Measurements from ENCODE around the gene IPO4. TPM values are rescaled to one million over a fixed set of nuclear protein-coding genes. Genes with fewer than 3 reads are reported as not detected.

The IPO4 gene
- total RNA-seq, 1 experiment from 2014 or later: 116 TPM

DNA sequence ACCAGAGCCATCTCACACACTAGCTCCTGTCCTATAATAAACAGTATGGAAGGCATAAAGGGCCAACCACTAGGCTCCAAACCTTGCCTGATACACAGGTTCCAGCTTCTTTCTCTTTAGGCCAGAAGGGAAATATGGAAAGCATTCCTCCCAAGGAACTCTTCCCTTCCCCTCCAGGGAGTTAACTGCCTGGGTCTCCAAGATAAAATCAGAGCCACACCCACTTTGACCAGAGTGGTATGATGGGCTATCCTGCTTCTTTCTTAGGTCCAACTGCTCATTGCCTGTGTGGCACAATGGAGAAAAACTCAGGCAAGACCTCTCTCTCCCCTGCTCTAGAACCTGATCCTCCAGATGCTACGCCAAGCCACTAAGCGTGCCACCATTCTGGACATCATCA is 19.0 kb upstream of the IPO4 start:
- Histone ChIP-seq H4K20me1 (ENCODE audit: control insufficient read depth, insufficient read depth, insufficient read length) (no peaks in the 10 kb centered on the region), H2BK120ac (ENCODE audit: low read depth, low read length, poor library complexity, severe bottlenecking) (no peak overlapping the region), H2BK5ac (ENCODE audit: insufficient read length, low read length) (no peak overlapping the region), H3K18ac (ENCODE audit: insufficient read length, low read depth, low read length) (no peak overlapping the region), H3K27ac (ENCODE audit: insufficient read length, low read depth, low read length) (no peak overlapping the region), H3K79me2 (ENCODE audit: insufficient read depth, low read length) (no peaks in the 10 kb centered on the region), H2BK15ac (ENCODE audit: low read depth, low read length) (no peak overlapping the region), H2BK12ac (ENCODE audit: insufficient read length, low read depth, low read length) (no peak overlapping the region), H3K23ac (ENCODE audit: insufficient read length, low read depth, low read length) (no peak overlapping the region), H3T11ph (ENCODE audit: low read length) (no peak overlapping the region), H3K9me3 (ENCODE audit: control insufficient read depth, low read depth, low read length) (no peaks in the 10 kb centered on the region), H3K23me2 (ENCODE audit: insufficient read length, low read depth, low read length, poor library complexity, severe bottlenecking) (no peaks in the 10 kb centered on the region), H4K5ac (ENCODE audit: insufficient read length, low read depth, low read length) (no peak overlapping the region), H4K8ac (replicated peaks; ENCODE audit: insufficient read length, low read depth, low read length) (no peak overlapping the region), H3K56ac (ENCODE audit: insufficient read length, low read depth, low read length) (no peak overlapping the region), H2AFZ (ENCODE audit: low read length) (no peak overlapping the region), H4K91ac (ENCODE audit: insufficient read length, low read depth, low read length) (no peak overlapping the region), H3K4me2 (ENCODE audit: insufficient read depth, insufficient read length, low read length) (no peak overlapping the region), H3K9ac (ENCODE audit: extremely low read depth, insufficient read length, low read length) (no peak overlapping the region), H3K14ac (ENCODE audit: insufficient read depth, low read length) (no peak overlapping the region), H3K27me3 (ENCODE audit: insufficient read depth, low read length) (no peaks in the 10 kb centered on the region), H3K4me1 (ENCODE audit: insufficient read depth, low read length) (peaks cover 5% of the 10 kb centered on the region; the same call in 1 of the 2 replicates), H3K79me1 (ENCODE audit: insufficient read depth, low read depth, low read length, poor library complexity, severe bottlenecking) (no peaks in the 10 kb centered on the region), H3K4ac (ENCODE audit: low read depth, low read length) (no peak overlapping the region), H2AK5ac (ENCODE audit: insufficient read length, low read length) (no peak overlapping the region), H2BK20ac (ENCODE audit: low read depth, low read length, poor library complexity, severe bottlenecking) (no peak overlapping the region)
- TF ChIP-seq, protein P1, sequence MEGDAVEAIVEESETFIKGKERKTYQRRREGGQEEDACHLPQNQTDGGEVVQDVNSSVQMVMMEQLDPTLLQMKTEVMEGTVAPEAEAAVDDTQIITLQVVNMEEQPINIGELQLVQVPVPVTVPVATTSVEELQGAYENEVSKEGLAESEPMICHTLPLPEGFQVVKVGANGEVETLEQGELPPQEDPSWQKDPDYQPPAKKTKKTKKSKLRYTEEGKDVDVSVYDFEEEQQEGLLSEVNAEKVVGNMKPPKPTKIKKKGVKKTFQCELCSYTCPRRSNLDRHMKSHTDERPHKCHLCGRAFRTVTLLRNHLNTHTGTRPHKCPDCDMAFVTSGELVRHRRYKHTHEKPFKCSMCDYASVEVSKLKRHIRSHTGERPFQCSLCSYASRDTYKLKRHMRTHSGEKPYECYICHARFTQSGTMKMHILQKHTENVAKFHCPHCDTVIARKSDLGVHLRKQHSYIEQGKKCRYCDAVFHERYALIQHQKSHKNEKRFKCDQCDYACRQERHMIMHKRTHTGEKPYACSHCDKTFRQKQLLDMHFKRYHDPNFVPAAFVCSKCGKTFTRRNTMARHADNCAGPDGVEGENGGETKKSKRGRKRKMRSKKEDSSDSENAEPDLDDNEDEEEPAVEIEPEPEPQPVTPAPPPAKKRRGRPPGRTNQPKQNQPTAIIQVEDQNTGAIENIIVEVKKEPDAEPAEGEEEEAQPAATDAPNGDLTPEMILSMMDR (conservative IDR thresholded peaks at IDR 0.05): no peak
- H3K27ac Mint-ChIP-seq: no peak overlapping the region
- peaks cover 15 to 20% of the 10 kb centered on the region in 2 experiments for H3K4me1 Mint-ChIP-seq
- H3K27me3 Mint-ChIP-seq (ENCODE audit: low read depth): no peaks in the 10 kb centered on the region; the same call in 1 of the 2 replicates
- peaks cover 0 to 3% of the 10 kb centered on the region in 2 experiments; a peak in 3 of 5 replicates for H3K9me3 Mint-ChIP-seq
- DNase-seq: no peak
- no peak overlapping the region for H3K4me3 Mint-ChIP-seq
- H3K36me3 Mint-ChIP-seq (ENCODE audit: insufficient read depth in 1 of 3, low read depth in 3 of 3): peaks cover 40 to 76% (median 68%) of the 10 kb centered on the region in 3 experiments; a peak in 6 of 7 replicates
- WGBS (ENCODE audit: extremely low coverage, insufficient read length, low lambda C conversion rate): no CpG with 5 or more reads among the region's 2 CpGs
